ENCODE measurements around the gene DLK2.

GRCh38 chr6:43402820-43403219, 52.5 kb downstream of the DLK2 start:
- TF ChIP-seq CTCF (IDR thresholded peaks at IDR 0.05): no peak
- no peak for TF ChIP-seq POLR2A (IDR thresholded peaks at IDR 0.05)
- no peak for TF ChIP-seq POLR2AphosphoS5 (IDR thresholded peaks at IDR 0.05)
